AG09319 (cell line): Measurements from ENCODE around the gene LCAT.
"Not testable (repeated sequence)": the region's sequence is repeated elsewhere in the genome, so short reads cannot be mapped to it uniquely, and the experiment has no call there.

Experiments
- DNase-seq: peaks from one replicate; pipeline ENCODE4 v3.0.0-alpha.2; 2010; ENCODE audit warnings: low read depth; ENCODE audit errors: extremely low read depth
- TF ChIP-seq, protein P1 (sequence below): IDR thresholded peaks from 2 replicates; pipeline ENCODE4 v1.5.1; 2011; ENCODE audit warnings: low read depth, mild to moderate bottlenecking, inconsistent platforms, low read length, moderate library complexity

The LCAT gene

DNA sequence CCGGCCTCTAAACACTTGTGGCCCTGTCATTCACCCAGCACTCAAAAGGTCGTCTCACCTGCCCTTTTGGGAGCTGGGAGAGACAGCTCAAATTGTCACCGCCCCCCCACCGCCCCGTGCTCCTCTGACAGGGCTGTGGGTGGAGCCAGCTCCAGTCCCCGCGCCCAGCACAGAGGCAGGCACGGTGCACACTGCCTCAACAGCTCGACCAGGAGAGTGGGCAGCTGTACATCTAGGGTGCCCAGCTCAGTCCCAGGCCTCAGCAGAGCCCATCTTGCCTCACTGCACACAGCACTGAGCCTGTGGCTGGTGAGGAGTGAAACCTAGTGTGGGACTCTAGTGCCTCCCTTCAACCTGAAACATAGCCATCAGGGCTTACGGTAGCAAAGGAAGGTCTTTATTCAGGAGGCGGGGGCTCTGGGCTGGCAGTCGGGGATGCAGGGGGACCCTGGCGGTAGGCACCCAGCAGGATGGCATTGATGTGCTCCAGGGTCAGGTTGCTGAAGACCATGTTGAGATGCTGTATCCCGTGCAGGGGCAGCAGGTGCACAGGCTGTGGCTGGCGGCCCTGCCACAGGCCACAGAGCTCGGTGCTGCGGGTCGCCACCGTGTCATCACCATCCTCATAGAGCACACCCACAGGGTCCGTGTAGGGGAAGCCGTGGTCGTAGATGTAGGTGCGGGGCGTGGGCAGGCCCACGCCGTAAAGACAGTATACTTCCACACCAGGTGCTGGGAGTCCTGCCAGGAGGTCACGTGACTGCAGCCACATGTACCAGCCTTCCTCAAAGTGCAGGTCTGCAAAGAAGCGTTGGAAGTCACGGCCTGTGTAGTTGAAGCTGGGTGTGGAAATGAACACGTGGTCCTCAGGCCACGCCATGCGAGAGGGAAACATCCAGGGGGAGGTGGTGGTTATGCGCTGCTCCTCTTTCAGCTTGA is 4.1 kb downstream of the LCAT start:
- DNase-seq, result no peak
- TF ChIP-seq, protein P1, sequence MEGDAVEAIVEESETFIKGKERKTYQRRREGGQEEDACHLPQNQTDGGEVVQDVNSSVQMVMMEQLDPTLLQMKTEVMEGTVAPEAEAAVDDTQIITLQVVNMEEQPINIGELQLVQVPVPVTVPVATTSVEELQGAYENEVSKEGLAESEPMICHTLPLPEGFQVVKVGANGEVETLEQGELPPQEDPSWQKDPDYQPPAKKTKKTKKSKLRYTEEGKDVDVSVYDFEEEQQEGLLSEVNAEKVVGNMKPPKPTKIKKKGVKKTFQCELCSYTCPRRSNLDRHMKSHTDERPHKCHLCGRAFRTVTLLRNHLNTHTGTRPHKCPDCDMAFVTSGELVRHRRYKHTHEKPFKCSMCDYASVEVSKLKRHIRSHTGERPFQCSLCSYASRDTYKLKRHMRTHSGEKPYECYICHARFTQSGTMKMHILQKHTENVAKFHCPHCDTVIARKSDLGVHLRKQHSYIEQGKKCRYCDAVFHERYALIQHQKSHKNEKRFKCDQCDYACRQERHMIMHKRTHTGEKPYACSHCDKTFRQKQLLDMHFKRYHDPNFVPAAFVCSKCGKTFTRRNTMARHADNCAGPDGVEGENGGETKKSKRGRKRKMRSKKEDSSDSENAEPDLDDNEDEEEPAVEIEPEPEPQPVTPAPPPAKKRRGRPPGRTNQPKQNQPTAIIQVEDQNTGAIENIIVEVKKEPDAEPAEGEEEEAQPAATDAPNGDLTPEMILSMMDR, result no peak

DNA sequence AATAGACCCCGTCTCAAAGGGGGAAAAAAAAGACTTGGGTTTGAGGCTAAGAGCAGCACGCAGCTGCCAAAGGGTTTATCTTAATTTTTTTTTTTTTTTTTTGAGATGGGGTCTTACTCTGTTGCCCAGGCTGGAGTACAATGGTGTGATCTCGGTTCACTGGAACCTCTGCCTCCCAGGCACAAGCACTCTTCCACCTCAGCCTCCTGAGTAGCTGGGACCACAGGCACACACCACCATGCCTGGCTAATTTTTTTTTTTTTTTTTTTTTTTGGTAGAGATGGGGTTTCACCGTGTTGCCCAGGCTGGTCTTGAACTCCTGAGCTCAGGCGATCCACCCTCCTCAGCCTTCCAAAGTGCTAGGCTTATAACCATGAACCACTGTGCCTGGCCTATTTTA is 6.2 kb downstream of the LCAT start:
- DNase-seq, result not testable (repeated sequence)

DNA sequence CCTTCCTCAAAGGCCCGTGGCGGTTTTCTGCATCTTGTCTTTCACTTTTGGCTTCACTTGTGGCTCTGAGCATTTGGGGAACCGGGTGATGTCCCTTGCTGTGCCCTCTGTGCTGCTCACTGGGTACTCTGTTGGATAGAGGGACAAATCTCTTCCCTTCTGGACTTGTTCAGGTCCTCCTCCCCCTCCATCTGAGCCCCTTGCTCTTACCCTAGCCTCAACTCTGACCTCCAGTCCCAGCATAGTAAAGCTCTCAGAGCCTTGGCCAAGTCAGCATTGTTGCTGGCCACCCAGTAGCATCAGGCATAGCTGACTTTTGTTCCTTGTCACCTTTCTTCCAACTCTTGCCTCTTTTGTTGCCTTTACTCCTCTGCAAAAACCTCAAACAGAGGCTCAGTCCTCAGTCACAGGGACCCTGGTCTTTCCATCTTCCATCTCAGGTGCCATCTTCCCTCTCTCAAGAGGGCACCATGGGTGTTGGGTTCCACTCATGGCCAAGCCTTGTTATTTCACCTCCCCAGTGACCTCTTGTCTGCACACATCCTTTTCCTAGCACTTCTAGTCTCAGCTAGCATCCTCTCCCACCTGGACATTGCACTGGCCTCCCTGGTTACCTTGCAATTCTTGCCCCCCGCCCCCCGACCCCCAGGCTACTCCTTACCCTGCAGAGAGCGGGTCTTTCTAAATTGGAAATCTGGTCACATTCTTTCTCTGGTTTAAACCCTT is 6.9 kb downstream of the LCAT start:
- DNase-seq, result no peak
- TF ChIP-seq, protein P1, result no peak

DNA sequence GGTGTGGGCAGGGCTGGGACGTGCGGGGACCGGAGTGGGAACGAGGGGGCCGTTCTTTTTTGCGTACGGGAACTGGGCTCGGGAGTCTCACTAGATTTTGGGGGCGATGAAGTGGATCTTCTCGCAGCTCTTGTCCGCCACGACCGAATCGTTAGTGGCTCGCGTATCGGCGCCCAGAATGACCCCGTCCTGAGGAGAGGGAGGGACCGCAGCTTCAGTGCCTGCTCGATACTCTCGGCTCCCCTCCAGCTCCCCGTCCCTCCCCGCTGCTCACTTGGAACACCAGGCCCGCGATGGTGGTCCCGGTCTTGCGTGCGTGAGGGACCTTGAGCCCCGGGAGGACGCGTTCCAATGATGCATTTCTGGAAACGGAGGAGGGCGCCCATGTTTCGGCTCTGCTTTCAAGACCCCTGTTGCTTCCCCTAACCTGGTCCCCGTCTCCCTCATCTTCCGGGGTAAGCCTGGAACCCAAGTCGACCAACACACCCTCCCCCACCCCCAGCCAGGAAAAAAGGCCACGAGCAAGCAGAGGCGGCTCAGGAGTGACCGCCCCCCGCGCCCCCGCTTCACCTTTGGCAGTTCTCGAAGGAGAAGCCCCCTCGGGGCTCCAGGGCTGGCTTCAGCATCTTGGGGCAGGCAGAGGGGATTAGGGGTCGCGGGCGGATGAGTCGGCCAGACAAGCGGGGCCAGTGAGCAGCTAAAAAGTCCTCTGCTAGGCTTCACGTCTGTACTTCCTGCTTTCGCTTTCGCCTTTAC is 7.6 kb downstream of the LCAT start, which contains the start of gene PSMB10:
PSMB10 (minus strand) TSS at position 727 of the 756 bp plus-strand sequence; CDS start at position 626, 101 bp downstream.
- DNase-seq, result no peak

DNA sequence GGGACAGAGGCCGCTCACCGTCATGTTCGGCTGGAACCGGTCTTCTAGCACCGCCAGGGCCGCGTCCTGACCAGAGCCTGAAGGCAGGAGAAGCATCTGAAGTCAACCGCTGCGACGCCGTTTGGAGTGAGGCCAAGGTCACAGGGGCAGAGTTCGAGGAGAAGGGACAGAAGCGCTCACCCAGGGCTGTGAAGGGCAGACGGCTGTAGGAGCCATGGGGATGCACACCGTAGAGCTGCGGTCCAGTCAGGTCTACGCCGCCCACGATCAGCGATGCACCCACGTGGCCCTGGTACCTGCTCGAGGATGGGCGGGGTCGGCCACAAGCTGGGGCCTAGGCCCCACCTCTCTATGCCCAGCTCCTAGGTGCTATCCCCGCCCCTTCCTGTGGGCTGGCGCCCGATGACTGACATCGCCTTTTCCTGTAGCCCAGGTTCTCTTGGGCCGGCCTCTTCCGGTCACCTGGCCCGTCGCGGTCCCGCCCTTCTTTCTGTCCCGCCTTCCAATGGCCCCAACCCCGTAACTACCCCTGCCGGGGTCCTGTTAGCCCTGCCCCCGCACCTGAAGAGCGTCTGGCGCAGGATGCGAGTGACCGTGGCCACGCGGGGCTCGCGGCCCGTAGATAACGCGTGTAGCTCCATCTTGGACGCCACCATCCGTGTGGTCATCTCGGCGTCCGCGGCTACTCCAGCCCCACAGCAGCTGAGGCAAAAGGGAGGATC is 8.4 kb downstream of the LCAT start:
- DNase-seq, result peak; percentile 69
- TF ChIP-seq, protein P1, result no peak

More for the DNA sequence above, 7.6 kb downstream of the LCAT start, which contains the start of gene PSMB10:
- TF ChIP-seq, protein P1, result no peak

DNA sequence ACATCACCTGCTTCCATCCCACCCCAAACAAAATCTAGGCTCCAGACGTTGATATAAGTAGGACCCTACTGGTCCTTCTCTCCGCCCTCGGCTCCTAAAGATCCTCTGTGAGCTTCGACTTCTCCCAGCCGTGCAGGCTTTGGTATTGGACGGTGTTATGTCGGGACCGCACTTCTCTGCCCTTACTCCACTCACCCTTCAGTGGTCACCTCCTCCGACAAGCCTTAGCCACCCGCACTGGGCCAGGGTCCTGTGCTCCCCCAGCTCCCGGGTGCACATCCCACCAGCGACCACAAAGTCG is 8.9 kb downstream of the LCAT start:
- TF ChIP-seq, protein P1, result no peak
- DNase-seq, result no peak
